OCI-LY3 (cell line): ENCODE results near the gene AURKA.

ENCODE experiments used
- EZH2phosphoT487 ChIP-seq: fragments of 200-600 bp; shearing (Covaris generic); IDR thresholded peaks from 2 replicates; pipeline ENCODE4 v1.6.1; 2018; ENCODE audit warnings: antibody characterized with exemption, mixed run types, low read depth
- TF ChIP-seq, protein P1 (sequence below): fragments of 200-600, 300-600 bp; sonication (generic); IDR thresholded peaks from 2 replicates; pipeline ENCODE4 v1.5.1; 2014; ENCODE audit warnings: antibody characterized with exemption, low read length, low read depth

DNA sequence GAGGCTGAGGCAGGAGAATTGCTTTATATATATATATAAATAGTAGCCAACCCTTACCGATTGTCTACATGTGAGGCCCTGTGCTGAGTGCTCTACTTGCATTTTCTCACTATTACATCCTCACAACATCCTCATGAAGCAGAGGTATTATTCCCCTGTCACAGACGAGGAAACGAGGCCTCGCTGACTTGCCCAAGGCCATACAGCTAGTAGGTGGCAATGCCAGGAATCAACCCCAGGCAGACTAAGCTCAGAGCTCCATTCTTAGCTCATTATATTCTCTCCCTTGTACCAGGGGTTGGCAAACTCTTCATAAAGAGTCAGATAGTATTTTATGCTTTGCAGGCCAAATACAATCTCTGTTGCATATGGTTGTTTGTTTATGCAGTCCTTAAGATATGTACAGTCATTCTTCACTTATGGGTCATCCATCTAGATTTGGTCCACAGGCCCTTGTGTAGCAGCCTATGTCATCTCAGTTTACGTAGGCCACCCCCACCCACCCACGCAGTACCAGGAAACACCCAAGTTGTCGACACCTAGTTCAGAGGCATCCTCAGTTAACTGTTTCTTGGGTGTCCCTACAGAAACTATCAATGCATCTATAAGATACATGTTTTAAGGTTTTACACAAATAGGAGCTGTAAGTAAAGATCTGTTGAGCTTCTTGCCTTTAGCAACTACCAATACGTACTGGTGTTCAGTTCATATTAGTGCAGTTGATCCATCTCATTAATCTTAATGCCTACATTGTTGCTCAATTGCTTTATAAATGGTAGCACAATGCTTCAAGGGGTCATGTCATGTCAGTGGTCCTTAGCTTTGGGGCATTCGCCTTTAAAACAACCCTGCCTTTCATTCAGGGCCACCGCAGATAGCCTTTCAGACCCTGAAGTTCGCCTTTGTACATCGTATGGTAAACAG is 23.1 kb upstream of the AURKA start:
- TF ChIP-seq, protein P1, sequence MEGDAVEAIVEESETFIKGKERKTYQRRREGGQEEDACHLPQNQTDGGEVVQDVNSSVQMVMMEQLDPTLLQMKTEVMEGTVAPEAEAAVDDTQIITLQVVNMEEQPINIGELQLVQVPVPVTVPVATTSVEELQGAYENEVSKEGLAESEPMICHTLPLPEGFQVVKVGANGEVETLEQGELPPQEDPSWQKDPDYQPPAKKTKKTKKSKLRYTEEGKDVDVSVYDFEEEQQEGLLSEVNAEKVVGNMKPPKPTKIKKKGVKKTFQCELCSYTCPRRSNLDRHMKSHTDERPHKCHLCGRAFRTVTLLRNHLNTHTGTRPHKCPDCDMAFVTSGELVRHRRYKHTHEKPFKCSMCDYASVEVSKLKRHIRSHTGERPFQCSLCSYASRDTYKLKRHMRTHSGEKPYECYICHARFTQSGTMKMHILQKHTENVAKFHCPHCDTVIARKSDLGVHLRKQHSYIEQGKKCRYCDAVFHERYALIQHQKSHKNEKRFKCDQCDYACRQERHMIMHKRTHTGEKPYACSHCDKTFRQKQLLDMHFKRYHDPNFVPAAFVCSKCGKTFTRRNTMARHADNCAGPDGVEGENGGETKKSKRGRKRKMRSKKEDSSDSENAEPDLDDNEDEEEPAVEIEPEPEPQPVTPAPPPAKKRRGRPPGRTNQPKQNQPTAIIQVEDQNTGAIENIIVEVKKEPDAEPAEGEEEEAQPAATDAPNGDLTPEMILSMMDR, result no peak
- TF ChIP-seq EZH2phosphoT487, result no peak
